HG02610 (cell line): ENCODE measurements around the gene NUTM2D.
"Not testable (repeated sequence)": the region's sequence is repeated elsewhere in the genome, so short reads cannot be mapped to it uniquely, and the experiment has no call there.

Experiments used
- ATAC-seq: cut with Tn5 transposase; IDR thresholded peaks from one replicate; pipeline ENCODE4 v1.9.1; 2021; ENCODE audit warnings: mild to moderate bottlenecking, moderate library complexity; ENCODE audit not compliant: unreplicated experiment

NUTM2D gene

GRCh38 chr10:87374091-87374490, 16.5 kb downstream of the NUTM2D start:
- not testable (repeated sequence) for ATAC-seq

- ATAC-seq: not testable (repeated sequence)
Observed at GRCh38 chr10:87379115-87379514, 21.6 kb downstream of the NUTM2D start.

GRCh38 chr10:87383149-87383857, 25.8 kb downstream of the NUTM2D start:
- ATAC-seq: not testable (repeated sequence)

- not testable (repeated sequence) for ATAC-seq
Observed at GRCh38 chr10:87384283-87384682, 26.7 kb downstream of the NUTM2D start.

- ATAC-seq: not testable (repeated sequence)
Observed at GRCh38 chr10:87385762-87386360, 28.3 kb downstream of the NUTM2D start.

- not testable (repeated sequence) for ATAC-seq
Observed at GRCh38 chr10:87391360-87391759, 33.8 kb downstream of the NUTM2D start.

GRCh38 chr10:87396206-87396605, 38.7 kb downstream of the NUTM2D start:
- not testable (repeated sequence) for ATAC-seq

GRCh38 chr10:87398436-87398835, 40.9 kb downstream of the NUTM2D start:
- peak; percentile 81 for ATAC-seq

GRCh38 chr10:87407516-87408467, 50.2 kb downstream of the NUTM2D start:
- not testable (repeated sequence) for ATAC-seq

- not testable (repeated sequence) for ATAC-seq
Observed at GRCh38 chr10:87413921-87414320, 56.4 kb downstream of the NUTM2D start.
